Esophagus (tissue), 2 donors: Measurements from ENCODE around the gene CBY3. TPM values are rescaled to one million over a fixed set of nuclear protein-coding genes. Genes with fewer than 3 reads are reported as not detected.
"Not testable (repeated sequence)": the region's sequence is repeated elsewhere in the genome, so short reads cannot be mapped to it uniquely, and the experiment has no call there.

ENCODE experiments used
- H3K27ac ChIP-seq, 2 donors: one replicate each; pipeline ENCODE4 v1.5.1; 2013; ENCODE audit warnings: low read depth in 2 of 2, mild to moderate bottlenecking in 2 of 2, inconsistent platforms in 1 of 2, low read length in 1 of 2, moderate library complexity in 1 of 2
- H3K27me3 ChIP-seq, 2 donors: one replicate each; pipeline ENCODE4 v1.6.1; 2013; ENCODE audit warnings: low read length in 2 of 2, control low read depth in 1 of 2, mild to moderate bottlenecking in 1 of 2; ENCODE audit not compliant: insufficient read depth in 2 of 2, control insufficient read depth in 1 of 2
- H3K36me3 ChIP-seq, 2 donors: one replicate each; pipeline ENCODE4 v1.6.1; 2013; ENCODE audit warnings: low read length in 1 of 2; ENCODE audit not compliant: control insufficient read depth in 2 of 2, insufficient read depth in 2 of 2
- H3K4me1 ChIP-seq, 2 donors: one replicate each; pipeline ENCODE4 v1.6.1; 2013; ENCODE audit warnings: low read length in 1 of 2; ENCODE audit not compliant: control insufficient read depth in 2 of 2, insufficient read depth in 2 of 2
- H3K4me3 ChIP-seq, 2 donors: one replicate each; pipeline ENCODE4 v1.5.1; 2013; ENCODE audit warnings: low read length in 2 of 2, mild to moderate bottlenecking in 2 of 2, low read depth in 1 of 2, moderate library complexity in 1 of 2
- H3K9me3 ChIP-seq, 2 donors: one replicate each; pipeline ENCODE4 v1.6.1; 2013; ENCODE audit warnings: mild to moderate bottlenecking in 2 of 2, low read depth in 1 of 2, low read length in 1 of 2, moderate library complexity in 1 of 2; ENCODE audit not compliant: control insufficient read depth in 2 of 2, insufficient read depth in 1 of 2
- WGBS, 2 donors: extraction: QIAGEN DNeasy Blood & Tissue Kit; methylation state at CpG; one replicate each; pipeline ENCODE4 v1.1.7; 2013; 5-methylcytosine and 5-hydroxymethylcytosine counted together
- polyA plus RNA-seq, 2 donors: library from polyadenylated mRNA; stranded (reverse); fragments of 200-250 nt; gene quantifications; one replicate each; pipeline ENCODE4 v1.2.3, GENCODE V29; 2013
- donor health status: healthy with polysubstance abuse.
- donor health status: Bipolar disorder and iron deficiency.

Gene CBY3
- polyA plus RNA-seq, 2 donors: 0.05 to 0.12 TPM

GRCh38 chr5:179648410-179648809 is 32.4 kb downstream of the CBY3 start:
- 83 to 87% methylated on average over 9 of the region's 9 CpGs for WGBS, 2 donors
- Histone ChIP-seq H3K4me1 (no peaks in the 10 kb centered on the region), H3K4me3 (no peak overlapping the region), H3K9me3 (no peaks in the 10 kb centered on the region), H3K36me3 (no peaks in the 10 kb centered on the region), H3K27ac (no peak overlapping the region), H3K27me3 (no peaks in the 10 kb centered on the region)

DNA sequence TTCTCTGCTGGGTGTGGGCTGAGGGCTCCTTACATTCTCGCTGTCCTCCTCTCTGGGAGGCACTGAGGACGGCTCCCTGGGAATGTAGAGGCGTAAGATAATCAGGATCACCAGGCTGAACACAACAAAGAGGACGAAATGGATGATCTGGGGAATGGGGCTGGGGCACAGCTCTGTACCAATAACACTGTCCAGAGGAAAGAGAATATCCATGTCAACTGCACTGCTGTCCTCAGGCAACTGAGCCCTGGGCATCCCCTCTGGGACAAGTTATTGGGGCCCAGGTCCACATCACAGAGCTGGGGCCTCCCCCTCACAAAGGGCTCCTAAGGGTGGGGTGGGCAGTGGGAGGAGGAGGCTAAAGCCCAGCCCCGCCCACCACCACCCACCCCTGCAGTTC is 36.1 kb downstream of the CBY3 start:
- H3K27me3 ChIP-seq, H3K36me3 ChIP-seq, H3K4me3 ChIP-seq, H3K9me3 ChIP-seq, H3K4me1 ChIP-seq, H3K27ac ChIP-seq: not testable (repeated sequence)
- 83 to 89% methylated on average over 4 of the region's 5 CpGs for WGBS, 2 donors

- H3K36me3 ChIP-seq, H3K4me1 ChIP-seq, H3K27me3 ChIP-seq, H3K27ac ChIP-seq, H3K9me3 ChIP-seq, H3K4me3 ChIP-seq: not testable (repeated sequence)
- 84 to 87% methylated on average over 14 to 16 of the region's 16 CpGs for WGBS, 2 donors
Measured at GRCh38 chr5:179643141-179643920, 37.5 kb downstream of the CBY3 start.

GRCh38 chr5:179642626-179643025 is 38.2 kb downstream of the CBY3 start:
- H3K27ac ChIP-seq, H3K27me3 ChIP-seq, H3K4me3 ChIP-seq, H3K9me3 ChIP-seq, H3K36me3 ChIP-seq, H3K4me1 ChIP-seq: not testable (repeated sequence)
- 86 to 89% methylated on average over 13 to 17 of the region's 17 CpGs for WGBS, 2 donors

- not testable (repeated sequence) for H3K27me3 ChIP-seq, H3K4me3 ChIP-seq, H3K36me3 ChIP-seq, H3K4me1 ChIP-seq, H3K27ac ChIP-seq, H3K9me3 ChIP-seq
- no CpG with 5 or more reads among the region's 4 CpGs for WGBS, 2 donors
Measured at GRCh38 chr5:179641745-179642144, 39.1 kb downstream of the CBY3 start.

GRCh38 chr5:179639296-179639695 is 41.5 kb downstream of the CBY3 start:
- not testable (repeated sequence) for H3K27me3 ChIP-seq

GRCh38 chr5:179634370-179635172 is 46.3 kb downstream of the CBY3 start:
- not testable (repeated sequence) for H3K27ac ChIP-seq, H3K4me1 ChIP-seq, H3K27me3 ChIP-seq, H3K9me3 ChIP-seq, H3K36me3 ChIP-seq, H3K4me3 ChIP-seq
- 3% methylated on average over 9 of the region's 49 CpGs; no CpG with 5 or more reads in 1 of the 2 donors for WGBS, 2 donors

More at GRCh38 chr5:179639296-179639695, 41.5 kb downstream of the CBY3 start:
- not testable (repeated sequence) for H3K36me3 ChIP-seq, H3K4me3 ChIP-seq, H3K4me1 ChIP-seq, H3K9me3 ChIP-seq
- H3K27ac ChIP-seq: peak overlapping the region; percentile 26 to 31
- 49 to 65% methylated on average over 11 of the region's 11 CpGs for WGBS, 2 donors

GRCh38 chr5:179633501-179634369 is 47.1 kb downstream of the CBY3 start:
- H3K36me3 ChIP-seq, H3K9me3 ChIP-seq, H3K27me3 ChIP-seq, H3K27ac ChIP-seq, H3K4me1 ChIP-seq: not testable (repeated sequence)
- 51 to 56% methylated on average over 19 to 20 of the region's 38 CpGs for whole genome bisulfite sequencing, 2 donors
- H3K4me3 ChIP-seq: peak overlapping the region in 1 of 2 donors; percentile 5
